Tibial artery (tissue), 4 donors: ENCODE results near the gene MMP8.

Experiments
- DNase-seq, 2 donors: peaks; one replicate each; pipeline ENCODE4 v3.0.0-alpha.2; 2019
- H3K27ac ChIP-seq, 2 donors: fragments of 200-600 bp; sonication (generic) in 1 of 2; 1 replicate in 1 of 2; 2 replicates in 1 of 2; pipeline ENCODE4 v1.5.1; 2018 to 2019; ENCODE audit warnings: mild to moderate bottlenecking in 1 of 2
- H3K27me3 ChIP-seq, 2 donors: fragments of 200-600 bp; sonication (generic) in 1 of 2; one replicate each; pipeline versions ENCODE4 v1.5.1 to v1.6.0; 2016 to 2019
- H3K36me3 ChIP-seq, 3 donors: fragments of 200-600 bp; sonication (generic) in 2 of 3; one replicate each; pipeline ENCODE4 v1.5.1; 2016 to 2019; ENCODE audit warnings: mild to moderate bottlenecking in 2 of 3
- H3K4me1 ChIP-seq, 4 donors: fragments of 200-600 bp; sonication (generic) in 2 of 4; 1 replicate in 3 of 4; 2 replicates in 1 of 4; pipeline ENCODE4 v1.5.1; 2016 to 2019
- H3K4me3 ChIP-seq, 2 donors: fragments of 200-600 bp; sonication (generic) in 1 of 2; 1 replicate in 1 of 2; 2 replicates in 1 of 2; pipeline ENCODE4 v1.5.1; 2018 to 2019; ENCODE audit warnings: mild to moderate bottlenecking in 2 of 2
- H3K9me3 ChIP-seq, 3 donors: fragments of 200-600 bp; sonication (generic) in 1 of 3; one replicate each; pipeline ENCODE4 v1.5.1; 2016 to 2019
- CTCF ChIP-seq, 2 experiments: fragments of 200-600 bp in 1 of 2; fragments of 450-650 bp in 1 of 2; IDR thresholded peaks; one replicate each; pipeline ENCODE4 v1.5.1; 2017 to 2019; ENCODE audit warnings: antibody characterized with exemption in 2 of 2, mild to moderate bottlenecking in 1 of 2, moderate library complexity in 1 of 2
- intact Hi-C: fragments of 100-400 bp; cut with DNase I; formaldehyde crosslinking; loops from one replicate; pipeline ENCODE4 v1.15.0; 2023; ENCODE audit warnings: low total_unique reads

MMP8 gene

DNA sequence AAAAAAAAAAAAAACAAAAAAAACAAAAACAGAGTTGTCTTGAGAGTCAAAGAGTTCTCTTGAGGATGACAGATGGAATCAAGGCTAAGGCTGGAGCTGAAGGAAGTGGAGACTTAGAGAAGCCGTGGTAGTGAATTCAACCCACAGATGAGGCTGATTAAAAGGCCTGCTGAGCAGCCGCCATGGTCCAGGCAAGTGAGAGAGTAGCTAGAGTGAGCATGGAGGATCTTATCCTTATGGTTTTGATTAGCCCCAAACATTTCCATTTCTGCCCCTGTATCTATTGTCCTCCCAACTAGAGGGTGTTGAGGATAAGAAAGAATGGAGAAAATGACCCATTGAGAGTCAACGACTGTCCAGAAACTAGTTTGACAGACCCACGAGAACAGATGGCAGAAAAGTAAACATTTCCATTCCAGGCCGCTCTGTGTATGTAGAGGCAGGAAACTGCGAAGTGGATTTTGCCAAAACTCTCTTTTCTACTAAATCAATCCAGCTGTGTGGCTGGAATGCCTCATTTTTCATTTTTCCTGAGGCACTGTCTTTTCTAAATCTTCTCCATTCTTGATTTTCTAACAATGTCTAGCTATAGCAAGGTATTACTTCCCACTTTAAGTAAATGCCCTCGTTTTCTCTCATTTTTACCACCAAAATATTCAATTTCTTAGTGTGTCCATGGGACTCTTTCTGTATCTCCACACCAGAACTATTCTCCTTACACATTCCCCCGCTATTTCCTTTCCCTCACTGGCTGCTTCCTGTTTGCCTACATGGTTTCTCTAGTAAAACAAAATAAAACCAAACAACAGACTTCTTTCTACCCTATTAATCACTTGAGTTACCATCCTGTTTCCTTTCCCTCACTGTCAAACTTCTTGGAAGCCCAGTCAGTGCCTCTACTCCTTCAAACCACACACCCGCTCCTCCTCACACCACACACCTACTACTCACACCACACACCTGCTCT is 5.4 kb upstream of the MMP8 start:
- H3K9me3 ChIP-seq, result no peaks in the 10 kb centered on the region
- H3K27me3 ChIP-seq, result peaks cover 0 to 2% of the 10 kb centered on the region in 2 donors
- H3K27ac ChIP-seq, result no peak overlapping the region
- no peak for TF ChIP-seq CTCF (IDR thresholded peaks at IDR 0.05)
- no peak for DNase-seq
- intact Hi-C loops, result no loop called here
- no peaks in the 10 kb centered on the region for H3K4me1 ChIP-seq
- no peaks in the 10 kb centered on the region for H3K36me3 ChIP-seq
- no peak overlapping the region for H3K4me3 ChIP-seq

DNA sequence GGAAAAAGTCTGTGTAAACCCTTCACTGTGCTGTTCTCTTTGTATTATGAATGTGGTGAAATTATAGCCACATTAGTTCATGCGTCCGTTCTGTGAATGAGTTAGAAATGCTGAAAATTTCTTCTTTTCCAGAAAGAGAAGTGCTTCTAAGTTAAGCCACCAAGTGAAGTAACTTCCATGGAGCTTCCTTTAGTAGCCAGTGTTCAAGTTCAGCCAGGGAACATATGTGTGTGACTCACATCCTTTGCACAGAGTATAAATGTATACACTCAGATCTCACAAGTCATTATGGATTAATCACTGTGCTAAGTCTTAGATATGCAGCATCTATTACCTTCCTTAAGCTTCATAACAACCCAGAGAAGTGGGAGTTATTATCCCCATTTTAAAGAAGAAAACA is 3.1 kb upstream of the MMP8 start:
- no peaks in the 10 kb centered on the region for H3K36me3 ChIP-seq
- no peaks in the 10 kb centered on the region for H3K9me3 ChIP-seq
- H3K4me3 ChIP-seq, result no peak overlapping the region
- H3K27me3 ChIP-seq, result peaks cover 0 to 2% of the 10 kb centered on the region in 2 donors
- H3K4me1 ChIP-seq, result no peaks in the 10 kb centered on the region
- no peak for TF ChIP-seq CTCF (IDR thresholded peaks at IDR 0.05)
- no peak for DNase-seq
- H3K27ac ChIP-seq, result no peak overlapping the region
- intact Hi-C loops, result no loop called here

DNA sequence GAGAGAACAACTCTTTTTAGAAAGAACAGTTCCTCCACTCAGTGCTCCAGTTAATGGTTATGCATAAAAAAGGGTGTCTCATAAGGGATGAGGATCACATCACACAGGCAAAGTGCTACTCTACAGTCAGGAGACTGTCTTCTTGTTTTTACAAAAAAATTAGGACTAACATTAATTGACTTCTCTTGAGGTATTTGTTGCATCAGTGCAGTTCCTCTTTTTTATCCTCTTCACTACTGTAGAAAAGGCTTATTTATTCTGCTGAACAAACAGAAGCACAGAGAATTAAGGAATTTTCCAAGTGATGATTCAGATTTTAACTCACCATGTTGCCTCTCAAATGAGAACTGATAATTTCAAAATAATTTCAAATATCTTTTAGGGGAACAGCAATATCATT is 1.9 kb downstream of the MMP8 start:
- no peak overlapping the region for H3K4me3 ChIP-seq
- TF ChIP-seq CTCF (IDR thresholded peaks at IDR 0.05), result no peak
- H3K9me3 ChIP-seq, result no peaks in the 10 kb centered on the region
- no peaks in the 10 kb centered on the region for H3K27me3 ChIP-seq
- DNase-seq, result no peak
- intact Hi-C loops, result no loop called here
- H3K4me1 ChIP-seq, result no peaks in the 10 kb centered on the region
- no peaks in the 10 kb centered on the region for H3K36me3 ChIP-seq
- no peak overlapping the region for H3K27ac ChIP-seq

DNA sequence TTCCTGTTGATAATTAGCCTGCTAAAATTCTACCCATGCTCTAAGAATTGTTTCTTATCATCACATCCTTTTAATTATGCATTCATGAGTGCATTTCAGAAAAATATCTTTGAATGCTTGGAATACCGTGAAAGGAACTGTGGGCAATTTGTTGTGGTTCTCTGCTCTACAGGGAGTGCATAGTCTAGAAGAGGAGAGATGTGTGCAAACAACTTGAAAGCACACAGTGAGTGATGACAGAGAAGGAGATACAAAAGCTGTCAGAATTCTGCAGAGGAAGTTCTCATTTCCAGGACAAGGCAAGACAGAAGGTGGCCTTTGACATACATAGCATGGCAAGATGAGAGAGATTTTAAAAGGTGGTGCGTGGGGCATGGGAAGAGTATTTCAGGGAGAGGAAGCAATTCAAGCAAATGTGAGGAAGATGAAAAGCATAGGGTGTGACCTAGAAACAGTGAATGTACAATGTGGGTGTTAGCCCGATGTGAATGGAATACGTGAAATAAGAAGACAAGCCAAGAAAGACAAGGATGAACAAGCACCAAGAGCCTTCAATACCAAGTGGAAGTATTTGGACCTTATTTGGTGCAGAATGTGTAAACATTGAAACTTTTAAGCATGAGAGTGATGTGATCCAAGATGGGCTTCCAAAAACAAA is 5.0 kb downstream of the MMP8 start:
- Histone ChIP-seq H3K36me3 (no peaks in the 10 kb centered on the region), H3K4me3 (no peak overlapping the region), H3K27ac (no peak overlapping the region), H3K4me1 (no peaks in the 10 kb centered on the region), H3K27me3 (no peaks in the 10 kb centered on the region), H3K9me3 (no peaks in the 10 kb centered on the region)
- intact Hi-C loops, result no loop called here
- no peak for TF ChIP-seq CTCF (IDR thresholded peaks at IDR 0.05)
- DNase-seq, result no peak

DNA sequence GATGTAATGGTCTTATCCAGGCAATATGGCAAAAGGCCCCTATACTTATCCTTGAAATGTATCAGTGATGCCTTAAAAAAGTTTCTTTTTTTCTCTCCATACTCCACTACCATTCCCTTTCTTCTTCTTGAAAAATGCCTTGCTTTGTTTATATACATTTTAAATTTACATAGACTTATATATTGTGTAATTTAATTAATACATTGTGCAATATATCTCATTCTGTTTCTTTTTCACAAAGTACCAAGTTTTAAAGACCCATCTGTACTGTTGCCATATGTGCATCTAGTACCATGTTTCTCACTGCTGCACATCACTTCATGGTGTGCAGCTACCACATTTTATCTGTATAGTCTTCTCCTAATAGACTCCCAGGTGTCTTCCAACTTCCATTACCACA is 7.5 kb downstream of the MMP8 start:
- H3K27me3 ChIP-seq, result no peaks in the 10 kb centered on the region
- no peak overlapping the region for H3K4me3 ChIP-seq
- no peak overlapping the region for H3K27ac ChIP-seq
- no peaks in the 10 kb centered on the region for H3K4me1 ChIP-seq
- H3K9me3 ChIP-seq, result no peaks in the 10 kb centered on the region
- intact Hi-C loops, result no loop called here
- no peak for TF ChIP-seq CTCF (IDR thresholded peaks at IDR 0.05)
- H3K36me3 ChIP-seq, result no peaks in the 10 kb centered on the region
- DNase-seq, result no peak
